ENCODE data around the gene ATP6V0A1. TPM values are rescaled to one million over a fixed set of nuclear protein-coding genes. Genes with fewer than 3 reads are reported as not detected.

Gene ATP6V0A1
- total and polyA plus RNA-seq, 4 donors, result 31.5 to 94.6 (median 45.2) TPM

GRCh38 chr17:42409523-42410318, 49.0 kb upstream of the ATP6V0A1 start:
- Histone ChIP-seq H3K27ac (ENCODE audit: low read depth in 1 of 2, low read length in 2 of 2) (peak overlapping the region in 1 of 2 donors; percentile 46), H3K4me1 (ENCODE audit: control insufficient read depth in 4 of 4, insufficient read depth in 4 of 4, low read length in 3 of 4) (peaks cover 0 to 2% (median 1%) of the 10 kb centered on the region in 4 donors), H3K4me3 (ENCODE audit: low read depth in 1 of 3, low read length in 3 of 3) (no peak overlapping the region), H3K9ac (ENCODE audit: low read depth in 1 of 2, low read length in 2 of 2) (no peak overlapping the region), H3K27me3 (ENCODE audit: control insufficient read depth in 4 of 4, insufficient read depth in 4 of 4, low read length in 3 of 4) (no peaks in the 10 kb centered on the region), H3K36me3 (ENCODE audit: control insufficient read depth in 4 of 4, insufficient read depth in 3 of 4, low read depth in 1 of 4, low read length in 3 of 4) (no peaks in the 10 kb centered on the region), H3K9me3 (ENCODE audit: control insufficient read depth in 4 of 4, low read length in 3 of 4) (no peaks in the 10 kb centered on the region)
- 46% methylated on average over 5 of the region's 5 CpGs for WGBS
- no peak for DNase-seq (ENCODE audit: low spot score)
- TF ChIP-seq JUND (IDR thresholded peaks at IDR 0.05) (no peak), EGR1 (IDR thresholded peaks at IDR 0.05; ENCODE audit: low read depth in 2 of 2) (no peak), ZBTB33 (IDR thresholded peaks at IDR 0.05) (no peak), RAD21 (IDR thresholded peaks at IDR 0.05) (no peak), CTCF (IDR thresholded peaks at IDR 0.05; ENCODE audit: low read depth, low read length, missing input control) (no peak), YY1 (IDR thresholded peaks at IDR 0.05) (no peak), HNF4A (conservative IDR thresholded peaks at IDR 0.05) (no peak), ATF3 (IDR thresholded peaks at IDR 0.05) (no peak), HNF4G (IDR thresholded peaks at IDR 0.05) (no peak), FOXA2 (IDR thresholded peaks at IDR 0.05) (no peak), RXRA (IDR thresholded peaks at IDR 0.05) (no peak), REST (IDR thresholded peaks at IDR 0.05) (no peak), MAX (IDR thresholded peaks at IDR 0.05) (no peak)

GRCh38 chr17:42410319-42410685, 48.4 kb upstream of the ATP6V0A1 start:
- no peak for DNase-seq (ENCODE audit: low spot score)
- peaks cover 0 to 2% (median 1%) of the 10 kb centered on the region in 4 donors for H3K4me1 ChIP-seq (ENCODE audit: control insufficient read depth in 4 of 4, insufficient read depth in 4 of 4, low read length in 3 of 4)
- H3K36me3 ChIP-seq (ENCODE audit: control insufficient read depth in 4 of 4, insufficient read depth in 3 of 4, low read depth in 1 of 4, low read length in 3 of 4), result no peaks in the 10 kb centered on the region
- no peak overlapping the region for H3K27ac ChIP-seq (ENCODE audit: low read depth in 1 of 2, low read length in 2 of 2)
- no peaks in the 10 kb centered on the region for H3K27me3 ChIP-seq (ENCODE audit: control insufficient read depth in 4 of 4, insufficient read depth in 4 of 4, low read length in 3 of 4)
- 87% methylated on average over 5 of the region's 5 CpGs for WGBS
- TF ChIP-seq GABPA (IDR thresholded peaks at IDR 0.05 in 1 of 2, conservative IDR thresholded peaks at IDR 0.05 in 1 of 2) (no peak), FOXA2 (IDR thresholded peaks at IDR 0.05) (no peak), MAX (IDR thresholded peaks at IDR 0.05) (no peak), RXRA (IDR thresholded peaks at IDR 0.05) (no peak)
- H3K4me3 ChIP-seq (ENCODE audit: low read depth in 1 of 3, low read length in 3 of 3), result no peak overlapping the region
- no peak overlapping the region for H3K9ac ChIP-seq (ENCODE audit: low read depth in 1 of 2, low read length in 2 of 2)
- H3K9me3 ChIP-seq (ENCODE audit: control insufficient read depth in 4 of 4, low read length in 3 of 4), result no peaks in the 10 kb centered on the region
